Measurements from ENCODE around the gene BTG4. TPM values are rescaled to one million over a fixed set of nuclear protein-coding genes. Genes with fewer than 3 reads are reported as not detected.
A peak's percentile ranks its signal among the peaks of the same experiment; 100 is the strongest.

The BTG4 gene
- total and polyA plus RNA-seq, 9 of the 15 experiments (the other 6 are each of a cell fraction or from before 2014, with no cell fraction given), result not detected

DNA sequence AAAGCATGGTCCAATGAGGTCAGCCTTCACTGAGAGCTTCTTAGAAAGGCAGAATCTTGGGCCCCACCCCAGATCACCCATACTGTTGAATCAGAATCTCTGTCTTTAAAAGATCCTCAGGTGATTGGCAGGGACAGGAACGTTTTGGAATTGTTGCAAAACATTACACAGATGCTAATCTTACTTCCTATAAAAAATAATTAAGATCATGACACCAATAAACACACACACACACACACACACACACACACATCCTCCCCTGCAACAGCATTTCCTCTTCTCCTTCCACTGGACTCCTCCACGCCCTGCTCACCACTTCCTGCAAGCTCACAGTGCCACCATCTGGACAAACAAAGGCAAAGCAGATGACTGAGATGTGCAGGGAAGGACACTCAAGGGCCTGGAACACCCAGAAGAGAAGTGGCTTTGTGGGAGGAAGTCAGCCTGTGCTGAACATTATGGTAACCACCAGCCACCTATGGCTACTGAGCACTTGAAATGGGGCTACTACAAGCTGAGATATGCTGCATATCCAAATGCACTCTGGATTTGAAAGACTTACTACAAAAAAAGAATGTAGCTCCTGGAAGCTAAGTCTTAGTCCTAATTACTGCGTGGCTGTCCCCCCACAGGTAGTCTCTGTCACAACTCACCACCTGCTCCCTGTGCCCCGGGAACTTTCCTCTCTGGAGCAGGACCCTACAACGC lies 65.6 kb downstream of the BTG4 start (continued):
- TF ChIP-seq MYC (IDR thresholded peaks at IDR 0.05; ENCODE audit: low read depth, low read length) (peak; percentile 60; the same call in 1 of the 2 replicates), MYC (CRISPR knock-in tag; IDR thresholded peaks at IDR 0.05; ENCODE audit: borderline replicate concordance, low read depth) (no peak), BACH1 (tag; IDR thresholded peaks at IDR 0.05) (no peak), TFAM (CRISPR knock-in tag; conservative IDR thresholded peaks at IDR 0.05) (no peak), ZNF644 (tag; IDR thresholded peaks at IDR 0.05; ENCODE audit: low read depth) (no peak), EHMT2 (IDR thresholded peaks at IDR 0.05) (peak; percentile 54), MTA2 (IDR thresholded peaks at IDR 0.05; ENCODE audit: low read depth) (no peak), ETV6 (IDR thresholded peaks at IDR 0.05; ENCODE audit: borderline replicate concordance in 1 of 2, low read depth in 2 of 2, low read length in 1 of 2) (peak in 1 of 2 experiments; percentile 76; a peak in 1 of 4 replicates), ETV6 (CRISPR knock-in tag; IDR thresholded peaks at IDR 0.05; ENCODE audit: borderline replicate concordance) (no peak), NUFIP1 (IDR thresholded peaks at IDR 0.05; ENCODE audit: partially characterized antibody) (no peak), ZNF133 (CRISPR knock-in tag; IDR thresholded peaks at IDR 0.05) (no peak), LARP7 (IDR thresholded peaks at IDR 0.05) (no peak), TEAD2 (tag; IDR thresholded peaks at IDR 0.05) (no peak), OTX1 (CRISPR knock-in tag; IDR thresholded peaks at IDR 0.05) (peak; percentile 85), ELF4 (CRISPR knock-in tag; IDR thresholded peaks at IDR 0.05) (peak; percentile 86; the same call in 1 of the 2 replicates), RCOR1 (IDR thresholded peaks at IDR 0.05; ENCODE audit: borderline replicate concordance in 1 of 2, low read depth in 2 of 2, low read length in 2 of 2) (peak in 1 of 2 experiments; percentile 36; a peak in 1 of 4 replicates)
- TF ChIP-seq, protein P1, sequence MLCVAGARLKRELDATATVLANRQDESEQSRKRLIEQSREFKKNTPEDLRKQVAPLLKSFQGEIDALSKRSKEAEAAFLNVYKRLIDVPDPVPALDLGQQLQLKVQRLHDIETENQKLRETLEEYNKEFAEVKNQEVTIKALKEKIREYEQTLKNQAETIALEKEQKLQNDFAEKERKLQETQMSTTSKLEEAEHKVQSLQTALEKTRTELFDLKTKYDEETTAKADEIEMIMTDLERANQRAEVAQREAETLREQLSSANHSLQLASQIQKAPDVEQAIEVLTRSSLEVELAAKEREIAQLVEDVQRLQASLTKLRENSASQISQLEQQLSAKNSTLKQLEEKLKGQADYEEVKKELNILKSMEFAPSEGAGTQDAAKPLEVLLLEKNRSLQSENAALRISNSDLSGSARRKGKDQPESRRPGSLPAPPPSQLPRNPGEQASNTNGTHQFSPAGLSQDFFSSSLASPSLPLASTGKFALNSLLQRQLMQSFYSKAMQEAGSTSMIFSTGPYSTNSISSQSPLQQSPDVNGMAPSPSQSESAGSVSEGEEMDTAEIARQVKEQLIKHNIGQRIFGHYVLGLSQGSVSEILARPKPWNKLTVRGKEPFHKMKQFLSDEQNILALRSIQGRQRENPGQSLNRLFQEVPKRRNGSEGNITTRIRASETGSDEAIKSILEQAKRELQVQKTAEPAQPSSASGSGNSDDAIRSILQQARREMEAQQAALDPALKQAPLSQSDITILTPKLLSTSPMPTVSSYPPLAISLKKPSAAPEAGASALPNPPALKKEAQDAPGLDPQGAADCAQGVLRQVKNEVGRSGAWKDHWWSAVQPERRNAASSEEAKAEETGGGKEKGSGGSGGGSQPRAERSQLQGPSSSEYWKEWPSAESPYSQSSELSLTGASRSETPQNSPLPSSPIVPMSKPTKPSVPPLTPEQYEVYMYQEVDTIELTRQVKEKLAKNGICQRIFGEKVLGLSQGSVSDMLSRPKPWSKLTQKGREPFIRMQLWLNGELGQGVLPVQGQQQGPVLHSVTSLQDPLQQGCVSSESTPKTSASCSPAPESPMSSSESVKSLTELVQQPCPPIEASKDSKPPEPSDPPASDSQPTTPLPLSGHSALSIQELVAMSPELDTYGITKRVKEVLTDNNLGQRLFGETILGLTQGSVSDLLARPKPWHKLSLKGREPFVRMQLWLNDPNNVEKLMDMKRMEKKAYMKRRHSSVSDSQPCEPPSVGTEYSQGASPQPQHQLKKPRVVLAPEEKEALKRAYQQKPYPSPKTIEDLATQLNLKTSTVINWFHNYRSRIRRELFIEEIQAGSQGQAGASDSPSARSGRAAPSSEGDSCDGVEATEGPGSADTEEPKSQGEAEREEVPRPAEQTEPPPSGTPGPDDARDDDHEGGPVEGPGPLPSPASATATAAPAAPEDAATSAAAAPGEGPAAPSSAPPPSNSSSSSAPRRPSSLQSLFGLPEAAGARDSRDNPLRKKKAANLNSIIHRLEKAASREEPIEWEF (CRISPR knock-in tag; IDR thresholded peaks at IDR 0.05), result no peak
- TF ChIP-seq, protein P2, sequence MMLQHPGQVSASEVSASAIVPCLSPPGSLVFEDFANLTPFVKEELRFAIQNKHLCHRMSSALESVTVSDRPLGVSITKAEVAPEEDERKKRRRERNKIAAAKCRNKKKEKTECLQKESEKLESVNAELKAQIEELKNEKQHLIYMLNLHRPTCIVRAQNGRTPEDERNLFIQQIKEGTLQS (IDR thresholded peaks at IDR 0.05), result no peak
- TF ChIP-seq, protein P2 (CRISPR knock-in tag; conservative IDR thresholded peaks at IDR 0.05), result 0 out of 2 replicates have a peak, but pooled peaks have one; percentile 26
- TF ChIP-seq, protein P3, sequence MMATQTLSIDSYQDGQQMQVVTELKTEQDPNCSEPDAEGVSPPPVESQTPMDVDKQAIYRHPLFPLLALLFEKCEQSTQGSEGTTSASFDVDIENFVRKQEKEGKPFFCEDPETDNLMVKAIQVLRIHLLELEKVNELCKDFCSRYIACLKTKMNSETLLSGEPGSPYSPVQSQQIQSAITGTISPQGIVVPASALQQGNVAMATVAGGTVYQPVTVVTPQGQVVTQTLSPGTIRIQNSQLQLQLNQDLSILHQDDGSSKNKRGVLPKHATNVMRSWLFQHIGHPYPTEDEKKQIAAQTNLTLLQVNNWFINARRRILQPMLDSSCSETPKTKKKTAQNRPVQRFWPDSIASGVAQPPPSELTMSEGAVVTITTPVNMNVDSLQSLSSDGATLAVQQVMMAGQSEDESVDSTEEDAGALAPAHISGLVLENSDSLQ (IDR thresholded peaks at IDR 0.05), result peak; percentile 39; the same call in 1 of the 2 replicates

All from K562 (cell line).